DMS53 treated with DMSO at 0.1 percent for 48 hours (cell line): ENCODE measurements around the gene C10orf90.
A peak's percentile ranks its signal among the peaks of the same experiment; 100 is the strongest.

Source experiments
- DNase-seq: peaks from one replicate; lab custom pipeline; 2025; ENCODE audit not compliant: unreplicated experiment; lab: John Stamatoyannopoulos, UW

The C10orf90 gene

GRCh38 chr10:126469692-126470091 is 200.8 kb downstream of the C10orf90 start:
- DNase-seq = no peak

DNA sequence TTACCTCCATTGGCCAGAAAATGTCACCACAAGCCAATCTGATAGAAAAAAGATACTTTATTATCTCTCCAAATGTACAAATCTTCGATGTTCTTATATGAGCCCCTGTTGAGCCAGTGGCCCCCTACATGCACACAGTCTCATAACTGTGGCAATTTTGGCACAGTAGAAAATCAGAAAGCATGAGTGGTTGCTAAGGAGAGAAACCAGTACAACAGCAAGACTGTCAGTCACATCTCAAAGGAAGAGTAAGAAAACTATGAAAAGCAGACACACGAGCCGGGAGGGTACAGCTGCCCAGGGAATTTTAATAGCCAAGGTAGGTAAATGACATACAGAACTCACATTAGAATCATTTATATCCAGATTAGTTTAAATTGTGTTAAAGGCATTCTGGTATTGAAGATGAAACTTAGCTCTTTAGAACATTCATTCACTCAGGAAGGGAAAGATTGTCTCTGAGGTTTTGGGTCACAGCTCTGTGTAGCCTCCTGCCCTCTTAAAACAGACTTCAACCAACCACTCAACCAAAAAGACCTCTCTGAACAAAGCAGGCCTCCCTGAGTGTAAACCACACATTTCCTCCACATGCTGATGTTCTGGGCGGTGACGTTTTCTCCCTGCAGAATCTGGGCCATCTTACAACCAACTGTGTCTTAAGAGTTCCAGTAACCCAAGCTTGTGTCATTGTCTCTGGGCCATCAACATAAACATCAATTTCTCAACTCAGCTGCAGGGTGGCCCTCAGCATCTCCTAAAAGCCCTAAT is 201.4 kb downstream of the C10orf90 start:
- no peak for DNase-seq

DNA sequence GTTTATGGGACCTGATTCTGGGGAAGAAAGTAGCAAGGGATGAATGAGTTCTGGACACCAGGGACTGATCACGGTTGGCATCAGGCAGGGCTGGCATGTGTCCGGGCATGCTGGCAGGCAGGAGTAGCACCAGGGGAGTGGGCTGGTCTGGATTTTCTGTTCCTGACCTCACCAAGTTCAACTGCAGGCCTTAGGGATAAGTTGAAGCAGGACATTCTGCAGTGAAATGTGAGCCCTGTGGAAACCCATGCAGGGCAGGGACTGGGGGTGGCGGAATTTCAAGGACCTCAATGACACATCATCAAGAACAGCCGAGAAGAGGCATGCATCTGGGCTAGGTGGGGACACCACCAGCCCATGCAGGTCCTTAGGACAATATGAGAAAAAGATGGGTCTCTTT is 202.0 kb downstream of the C10orf90 start:
- DNase-seq = no peak

- DNase-seq = no peak
Measured at GRCh38 chr10:126465771-126466170, 204.7 kb downstream of the C10orf90 start.

DNA sequence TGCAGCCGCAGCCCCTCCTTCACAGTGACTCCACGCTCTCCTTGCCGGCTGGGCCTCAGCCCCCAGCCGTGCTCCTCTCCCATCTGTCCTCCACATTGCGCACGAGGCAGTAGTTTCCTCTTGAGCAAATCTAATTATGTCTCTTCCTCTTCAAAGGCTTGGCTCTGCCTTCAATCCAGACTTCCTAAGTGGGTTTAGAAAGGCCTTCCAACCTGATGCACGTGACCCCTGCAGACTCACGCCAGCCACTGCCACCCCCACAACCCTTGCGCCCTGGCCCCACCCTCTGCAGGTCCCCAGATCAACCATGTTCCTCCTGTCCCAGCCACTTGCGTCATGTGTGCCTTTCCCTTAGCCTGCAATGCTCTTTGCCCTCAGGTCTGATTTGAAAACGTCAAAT is 207.2 kb downstream of the C10orf90 start:
- no peak for DNase-seq

- no peak for DNase-seq
Measured at GRCh38 chr10:126461289-126461940, 209.1 kb downstream of the C10orf90 start.

DNA sequence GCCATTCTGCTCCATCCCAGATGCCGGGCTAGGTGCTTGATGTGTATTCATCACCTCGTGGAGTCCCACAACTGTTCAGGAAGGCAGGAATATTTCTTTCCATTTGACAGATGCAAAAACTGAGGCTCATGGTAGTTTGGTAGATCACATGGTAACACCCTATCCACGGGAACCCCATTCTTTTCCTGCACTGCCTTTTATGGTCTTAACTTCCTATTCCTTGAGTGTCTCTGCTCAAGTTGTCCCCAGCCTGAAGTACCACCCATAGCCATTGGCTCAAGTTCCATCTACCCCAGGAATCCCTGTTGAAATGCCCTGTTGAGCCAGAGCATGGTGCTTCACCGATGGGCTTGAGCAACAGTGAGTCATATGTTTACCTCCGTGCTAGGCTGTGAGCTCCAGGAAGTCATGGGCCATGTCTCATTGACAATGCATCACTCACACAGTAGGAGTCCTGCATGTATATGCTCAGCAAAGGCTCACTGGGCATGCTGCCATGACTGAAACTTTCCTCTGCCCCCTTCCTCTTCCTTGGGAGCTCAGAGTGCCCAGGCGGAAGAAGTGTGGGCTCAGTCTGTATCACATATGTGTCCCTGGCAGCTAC is 210.5 kb downstream of the C10orf90 start:
- peak; percentile 93 for DNase-seq

DNA sequence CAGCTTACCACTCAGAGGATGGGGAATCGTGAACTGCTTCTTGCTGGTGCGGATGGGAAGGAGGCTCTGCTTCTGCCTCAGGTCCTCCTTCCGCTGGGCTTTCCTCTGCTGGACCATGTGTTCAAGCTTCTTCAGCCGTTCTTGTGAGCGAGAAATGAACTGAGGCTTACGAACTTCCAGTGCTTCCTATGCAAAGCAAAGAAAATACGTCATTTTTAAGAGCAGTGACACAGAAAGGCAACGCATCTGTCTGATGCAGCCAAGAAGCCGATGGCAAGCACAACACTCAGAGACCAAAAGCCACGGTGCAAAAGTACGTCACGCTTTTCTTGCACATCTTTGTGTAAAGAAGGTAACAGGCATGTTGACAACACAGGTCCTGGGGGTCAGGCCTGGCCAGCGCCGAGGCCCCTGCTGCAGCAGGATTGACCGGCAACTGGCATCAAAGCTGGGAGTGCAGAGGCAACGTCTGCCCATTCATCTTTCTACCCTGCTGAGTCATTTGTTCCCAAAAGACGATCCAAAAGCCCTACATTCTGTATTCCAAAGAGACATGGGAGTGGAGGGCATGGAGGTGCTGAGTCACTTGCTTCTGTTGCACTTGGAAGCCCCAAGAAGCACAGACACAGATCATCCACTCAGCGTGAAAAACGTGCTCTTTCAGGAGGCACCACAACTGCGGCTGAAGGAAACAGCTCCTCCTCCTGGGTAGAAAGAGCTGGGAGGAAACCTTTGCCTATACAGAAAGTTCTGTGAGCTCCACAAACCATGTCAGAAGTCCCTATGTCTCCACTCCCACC is 211.3 kb downstream of the C10orf90 start:
- no peak for DNase-seq

DNA sequence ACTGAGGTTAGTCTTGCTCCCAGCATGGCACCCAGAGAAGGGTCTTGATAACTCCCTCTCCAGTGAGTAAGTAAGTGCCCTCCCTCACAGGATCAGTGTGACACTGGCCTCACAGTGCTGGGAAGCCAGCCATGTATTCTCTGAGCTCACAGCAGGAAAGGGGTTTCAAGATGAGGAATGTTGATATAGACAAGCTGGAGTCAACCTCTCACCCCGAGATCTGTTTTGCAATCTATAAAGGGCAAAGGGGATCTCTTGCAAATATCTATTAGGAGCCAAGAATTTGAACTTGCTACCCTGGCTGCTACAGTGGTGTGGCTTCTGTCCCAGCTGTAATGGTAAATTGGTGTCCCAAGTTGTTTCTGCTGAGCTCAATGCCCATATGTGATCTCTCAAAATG is 212.0 kb downstream of the C10orf90 start:
- no peak for DNase-seq

GRCh38 chr10:126456632-126457031 is 213.9 kb downstream of the C10orf90 start:
- DNase-seq = no peak

DNA sequence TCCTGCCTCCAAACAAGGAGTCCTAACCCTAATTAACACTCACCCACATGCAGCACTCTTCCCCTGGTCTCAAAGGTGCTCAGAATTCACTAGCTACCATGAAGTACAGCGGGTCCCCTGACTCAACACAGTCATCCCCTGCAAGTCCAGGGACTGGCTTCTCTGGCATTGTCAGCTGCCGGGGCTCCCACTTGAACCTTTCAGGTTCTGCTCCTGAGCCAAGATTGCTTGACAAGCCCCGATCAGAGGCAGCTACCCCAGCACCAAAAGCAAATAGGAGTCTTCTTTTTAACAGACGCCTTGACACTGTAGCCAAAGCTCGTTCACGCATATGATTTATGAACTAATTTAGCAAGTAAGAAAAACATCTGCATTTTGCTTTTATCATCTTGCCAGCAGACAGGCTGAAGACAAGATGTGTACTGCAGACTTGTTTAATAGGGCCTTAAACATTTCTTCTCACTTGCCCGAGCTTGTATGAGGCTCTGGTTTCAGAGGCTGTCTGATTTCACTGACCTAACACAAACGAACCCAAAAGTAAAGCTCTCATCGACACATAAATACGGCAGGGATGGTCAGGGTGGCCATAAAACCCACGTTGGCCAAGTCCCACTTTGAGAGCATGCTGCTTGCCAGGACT is 214.6 kb downstream of the C10orf90 start:
- no peak for DNase-seq

GRCh38 chr10:126455036-126455765 is 215.3 kb downstream of the C10orf90 start:
- no peak for DNase-seq

GRCh38 chr10:126454045-126454751 is 216.3 kb downstream of the C10orf90 start:
- DNase-seq = no peak

DNA sequence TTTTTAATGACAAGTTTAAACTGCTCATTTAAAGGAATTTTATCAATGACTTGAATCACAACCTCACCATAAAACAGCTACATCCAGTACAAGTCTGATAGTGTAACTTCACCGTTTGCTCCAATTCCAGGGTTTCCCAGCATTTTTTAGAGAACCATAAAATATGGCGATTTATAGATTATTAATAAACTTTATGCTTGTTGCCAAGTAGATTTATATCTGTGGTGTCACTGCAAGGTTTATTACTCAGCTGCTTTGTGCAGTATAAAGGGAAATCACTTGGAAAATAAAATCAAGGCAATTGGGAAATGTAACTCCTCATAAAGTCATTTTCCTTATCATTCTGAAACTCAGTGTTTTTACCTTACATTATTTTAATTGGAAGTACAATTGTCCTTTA is 218.2 kb downstream of the C10orf90 start:
- DNase-seq = no peak

DNA sequence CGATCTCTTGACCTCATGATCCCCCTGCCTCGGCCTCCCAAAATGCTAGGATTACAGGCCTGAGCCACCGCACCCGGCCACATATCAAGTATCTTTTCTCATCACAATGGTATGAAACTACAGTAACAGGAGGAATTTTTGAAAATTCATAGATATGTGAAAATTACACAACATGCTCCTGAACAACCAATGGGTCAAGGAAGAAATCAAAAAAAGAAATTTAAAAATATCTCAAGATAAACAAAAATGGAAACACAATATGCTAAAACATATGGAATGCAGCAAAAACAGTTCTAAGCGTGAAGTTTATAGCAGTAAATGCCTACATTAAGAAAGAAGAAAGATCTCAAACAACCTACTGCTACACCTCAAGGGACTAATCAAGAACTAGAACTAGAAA is 222.4 kb downstream of the C10orf90 start:
- DNase-seq = no peak

DNA sequence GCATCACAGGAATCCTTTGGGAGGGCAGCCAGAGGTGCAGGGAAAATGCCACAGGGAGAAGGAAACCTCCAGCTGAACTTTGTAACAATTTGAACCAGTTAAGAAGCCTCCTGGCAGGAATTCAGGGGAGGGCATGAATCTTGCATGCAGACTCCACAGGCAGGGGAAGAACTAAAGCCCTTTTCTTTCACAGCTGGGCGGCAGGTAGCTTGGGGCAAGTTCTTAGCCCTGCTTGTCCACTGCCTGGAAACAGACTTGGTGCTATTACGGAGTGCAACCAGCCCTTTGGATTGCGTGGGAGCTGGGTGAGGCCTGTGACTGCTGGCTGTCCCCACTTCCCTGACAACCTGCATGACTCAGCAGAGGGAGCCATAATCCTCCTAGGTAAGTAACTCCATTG is 230.6 kb downstream of the C10orf90 start:
- no peak for DNase-seq

GRCh38 chr10:126438407-126438783 is 232.1 kb downstream of the C10orf90 start:
- DNase-seq = no peak

DNA sequence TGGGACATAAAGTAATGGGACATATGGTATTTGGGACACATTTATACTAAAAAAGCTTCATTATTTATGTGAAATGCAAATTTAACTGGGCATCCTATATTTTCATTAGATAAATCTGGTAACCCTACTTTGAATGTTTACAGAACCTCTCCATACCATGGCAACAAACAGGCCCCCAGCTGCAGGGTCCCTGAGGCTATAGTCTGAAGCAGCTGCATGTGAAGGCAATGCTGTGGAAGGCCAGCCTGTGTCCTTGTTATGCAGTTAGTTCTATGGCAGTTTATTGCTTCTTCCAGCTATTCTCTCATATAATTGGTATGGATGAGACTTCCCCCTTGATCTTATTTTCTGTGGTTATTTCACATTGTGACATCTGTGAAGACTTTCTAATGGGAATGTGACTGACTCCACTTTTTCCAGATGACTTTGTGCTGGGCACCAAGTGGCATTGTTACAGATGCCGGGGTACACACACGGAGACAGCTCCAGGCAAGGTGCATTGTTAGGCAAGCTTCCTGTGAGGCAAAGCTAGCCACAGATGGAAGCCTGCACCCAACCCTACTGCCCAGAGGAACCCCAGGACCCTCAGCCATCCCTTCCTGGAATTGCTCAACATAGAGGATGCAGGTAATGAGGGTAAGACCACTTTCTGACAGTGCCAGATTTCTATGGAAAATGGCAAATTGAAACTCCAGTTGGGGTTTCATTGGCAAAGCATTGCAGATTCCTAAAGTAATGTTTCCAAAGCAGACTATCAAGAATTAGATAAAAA is 232.7 kb downstream of the C10orf90 start:
- no peak for DNase-seq

DNA sequence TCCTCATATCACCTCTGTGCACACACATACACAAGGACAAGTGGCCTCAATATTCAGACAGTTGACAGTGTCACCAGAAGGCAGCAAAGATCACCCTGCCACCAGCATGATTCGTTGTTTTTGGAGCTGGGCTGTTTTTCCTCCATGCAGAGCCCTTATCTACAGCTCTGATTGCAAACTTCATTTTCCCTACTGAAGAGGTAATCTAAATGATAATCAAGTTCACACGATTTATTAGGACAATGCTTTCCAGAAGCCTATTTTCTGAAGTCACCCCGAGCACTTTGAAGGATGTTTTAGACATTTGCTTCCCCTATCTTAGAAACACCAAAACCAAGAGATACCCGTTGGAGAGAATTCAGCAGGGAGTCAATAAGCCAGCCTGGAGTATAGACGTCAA is 236.3 kb downstream of the C10orf90 start:
- no peak for DNase-seq
